WI38 (cell line): ENCODE results near the gene TRIM3.

Source experiments
- H3K4me3 ChIP-seq: 2 replicates; pipeline ENCODE4 v1.5.1; 2011; ENCODE audit warnings: low read depth, mild to moderate bottlenecking, control low read depth, low read length
- TF ChIP-seq, protein P1 (sequence below): IDR thresholded peaks from 2 replicates; pipeline ENCODE4 v1.5.1; 2012; ENCODE audit warnings: low read depth, mild to moderate bottlenecking, control low read depth, low read length

The TRIM3 gene

GRCh38 chr11:6401464-6401863 is 72.3 kb downstream of the TRIM3 start:
- TF ChIP-seq, protein P1, sequence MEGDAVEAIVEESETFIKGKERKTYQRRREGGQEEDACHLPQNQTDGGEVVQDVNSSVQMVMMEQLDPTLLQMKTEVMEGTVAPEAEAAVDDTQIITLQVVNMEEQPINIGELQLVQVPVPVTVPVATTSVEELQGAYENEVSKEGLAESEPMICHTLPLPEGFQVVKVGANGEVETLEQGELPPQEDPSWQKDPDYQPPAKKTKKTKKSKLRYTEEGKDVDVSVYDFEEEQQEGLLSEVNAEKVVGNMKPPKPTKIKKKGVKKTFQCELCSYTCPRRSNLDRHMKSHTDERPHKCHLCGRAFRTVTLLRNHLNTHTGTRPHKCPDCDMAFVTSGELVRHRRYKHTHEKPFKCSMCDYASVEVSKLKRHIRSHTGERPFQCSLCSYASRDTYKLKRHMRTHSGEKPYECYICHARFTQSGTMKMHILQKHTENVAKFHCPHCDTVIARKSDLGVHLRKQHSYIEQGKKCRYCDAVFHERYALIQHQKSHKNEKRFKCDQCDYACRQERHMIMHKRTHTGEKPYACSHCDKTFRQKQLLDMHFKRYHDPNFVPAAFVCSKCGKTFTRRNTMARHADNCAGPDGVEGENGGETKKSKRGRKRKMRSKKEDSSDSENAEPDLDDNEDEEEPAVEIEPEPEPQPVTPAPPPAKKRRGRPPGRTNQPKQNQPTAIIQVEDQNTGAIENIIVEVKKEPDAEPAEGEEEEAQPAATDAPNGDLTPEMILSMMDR = no peak
- no peak overlapping the region for H3K4me3 ChIP-seq

DNA sequence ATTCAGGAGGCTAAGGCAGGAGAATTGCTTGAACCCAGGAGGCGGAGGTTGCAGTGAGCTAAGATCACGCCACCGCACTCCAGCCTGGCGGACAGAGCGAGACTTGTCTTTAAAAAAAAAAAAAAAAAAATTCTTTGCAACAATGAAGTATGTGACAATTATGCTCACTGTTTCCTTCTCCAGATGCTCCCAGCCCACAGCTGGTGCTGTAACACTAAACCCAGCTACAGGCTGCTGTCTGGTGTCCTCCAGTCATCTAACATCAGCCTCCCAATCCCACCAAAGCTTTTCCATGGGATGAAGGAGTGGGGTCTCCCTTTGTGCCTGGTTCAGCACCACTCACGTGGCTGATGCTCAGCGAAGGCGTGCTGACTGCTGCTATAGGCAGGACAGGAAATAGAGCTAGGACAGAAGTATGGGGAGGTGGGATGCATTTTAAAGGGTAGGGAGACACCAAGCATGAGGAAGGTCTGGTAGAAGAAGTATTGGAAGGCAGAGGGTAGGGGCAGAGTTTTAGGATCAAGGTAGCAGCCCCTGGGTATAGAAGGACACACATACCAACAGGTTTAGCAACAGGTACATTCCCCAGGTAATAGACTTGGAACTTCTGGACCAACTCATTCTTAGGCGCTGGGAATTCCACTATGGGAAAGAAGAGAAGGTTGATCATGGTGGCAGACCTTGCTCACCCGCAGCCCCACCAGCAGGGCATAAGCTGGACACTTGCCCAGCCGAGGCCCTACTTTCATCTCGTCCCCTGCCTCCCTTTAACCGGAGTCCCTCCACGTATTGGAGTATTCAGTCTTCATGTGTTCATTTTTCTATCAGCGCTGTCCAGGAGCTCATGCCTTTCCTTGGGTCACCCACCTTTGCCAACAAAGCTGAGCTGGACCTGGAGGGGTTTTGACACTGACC is 73.1 kb downstream of the TRIM3 start:
- TF ChIP-seq, protein P1 = no peak
- no peak overlapping the region for H3K4me3 ChIP-seq
